ENCODE results near the gene NAB2. TPM values are rescaled to one million over a fixed set of nuclear protein-coding genes. Genes with fewer than 3 reads are reported as not detected.
A peak's percentile ranks its signal among the peaks of the same experiment; 100 is the strongest.

The NAB2 gene
- total RNA-seq, 1 donor from 2014 or later, result 38.1 TPM

DNA sequence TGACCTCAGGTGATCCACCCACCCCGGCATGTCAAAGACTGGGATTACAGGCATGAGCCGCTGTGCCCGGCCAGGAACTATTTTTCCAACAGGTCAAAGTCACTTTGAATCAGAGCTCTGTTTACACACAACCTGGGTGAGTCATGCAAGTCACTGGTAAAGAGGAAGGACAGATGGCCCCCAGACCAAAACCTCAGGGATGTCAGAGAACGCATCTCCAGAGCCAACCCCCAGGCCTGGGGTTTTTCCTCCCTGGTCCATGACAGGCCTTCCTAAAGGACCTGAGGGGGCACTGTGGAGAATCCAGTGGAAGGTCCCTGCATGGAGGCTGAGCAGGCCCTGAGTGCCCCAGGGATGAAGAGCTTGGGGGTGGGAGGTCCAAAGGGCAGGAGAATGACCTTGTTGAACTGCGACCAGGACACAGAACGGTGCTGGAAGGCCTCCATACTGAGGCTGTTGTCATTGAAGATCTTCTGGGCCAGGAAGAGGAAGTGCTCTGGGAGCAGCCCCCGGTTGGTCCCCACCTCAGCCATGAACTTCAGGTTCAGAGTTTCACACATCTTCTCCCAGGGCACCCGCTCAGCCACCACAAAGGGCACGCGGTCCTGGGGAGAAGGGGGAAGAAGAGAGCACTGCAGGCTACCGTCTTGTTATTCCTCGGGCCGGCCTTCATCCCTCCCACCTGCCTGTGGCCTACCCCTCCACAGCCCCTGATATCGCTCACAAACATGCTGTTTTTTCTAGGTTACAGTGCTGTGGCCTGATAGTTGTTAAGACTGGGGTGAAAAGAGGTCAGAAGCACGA is 13.2 kb downstream of the NAB2 start:
- Histone ChIP-seq H3K27ac (ENCODE audit: low read depth, low read length) (no peak overlapping the region), H3K27me3 (ENCODE audit: control insufficient read depth in 3 of 3, insufficient read depth in 3 of 3, low read length in 3 of 3) (no peaks in the 10 kb centered on the region), H3K9ac (ENCODE audit: low read depth in 1 of 3, low read length in 3 of 3) (no peak overlapping the region), H3K4me3 (ENCODE audit: low read length in 3 of 3) (no peak overlapping the region), H3K4me1 (ENCODE audit: control insufficient read depth in 3 of 3, insufficient read depth in 3 of 3, low read length in 3 of 3) (no peaks in the 10 kb centered on the region), H3K36me3 (ENCODE audit: control insufficient read depth in 3 of 3, insufficient read depth in 3 of 3, low read length in 3 of 3) (peaks cover 9 to 47% (median 16%) of the 10 kb centered on the region in 3 donors), H3K9me3 (ENCODE audit: control insufficient read depth in 3 of 3, low read length in 3 of 3) (no peaks in the 10 kb centered on the region)

GRCh38 chr12:57103856-57104255 is 14.9 kb downstream of the NAB2 start:
- no peaks in the 10 kb centered on the region for H3K27me3 ChIP-seq (ENCODE audit: control insufficient read depth in 3 of 3, insufficient read depth in 3 of 3, low read length in 3 of 3)
- no peaks in the 10 kb centered on the region for H3K9me3 ChIP-seq (ENCODE audit: control insufficient read depth in 3 of 3, low read length in 3 of 3)
- no peak overlapping the region for H3K27ac ChIP-seq (ENCODE audit: low read depth, low read length)
- peaks cover 0 to 3% (median 0%) of the 10 kb centered on the region in 3 donors for H3K4me1 ChIP-seq (ENCODE audit: control insufficient read depth in 3 of 3, insufficient read depth in 3 of 3, low read length in 3 of 3)
- no peak overlapping the region for H3K9ac ChIP-seq (ENCODE audit: low read depth in 1 of 3, low read length in 3 of 3)
- H3K36me3 ChIP-seq (ENCODE audit: control insufficient read depth in 3 of 3, insufficient read depth in 3 of 3, low read length in 3 of 3), result peaks cover 9 to 42% (median 12%) of the 10 kb centered on the region in 3 donors
- H3K4me3 ChIP-seq (ENCODE audit: low read length in 3 of 3), result no peak overlapping the region

- no peaks in the 10 kb centered on the region for H3K9me3 ChIP-seq (ENCODE audit: control insufficient read depth in 3 of 3, low read length in 3 of 3)
- H3K27me3 ChIP-seq (ENCODE audit: control insufficient read depth in 3 of 3, insufficient read depth in 3 of 3, low read length in 3 of 3), result no peaks in the 10 kb centered on the region
- H3K4me3 ChIP-seq (ENCODE audit: low read length in 3 of 3), result no peak overlapping the region
- peaks cover 9 to 37% (median 10%) of the 10 kb centered on the region in 3 donors for H3K36me3 ChIP-seq (ENCODE audit: control insufficient read depth in 3 of 3, insufficient read depth in 3 of 3, low read length in 3 of 3)
- peaks cover 0 to 3% (median 2%) of the 10 kb centered on the region in 3 donors for H3K4me1 ChIP-seq (ENCODE audit: control insufficient read depth in 3 of 3, insufficient read depth in 3 of 3, low read length in 3 of 3)
- no peak overlapping the region for H3K9ac ChIP-seq (ENCODE audit: low read depth in 1 of 3, low read length in 3 of 3)
- no peak overlapping the region for H3K27ac ChIP-seq (ENCODE audit: low read depth, low read length)
Observed at GRCh38 chr12:57104292-57104910, 15.5 kb downstream of the NAB2 start.

DNA sequence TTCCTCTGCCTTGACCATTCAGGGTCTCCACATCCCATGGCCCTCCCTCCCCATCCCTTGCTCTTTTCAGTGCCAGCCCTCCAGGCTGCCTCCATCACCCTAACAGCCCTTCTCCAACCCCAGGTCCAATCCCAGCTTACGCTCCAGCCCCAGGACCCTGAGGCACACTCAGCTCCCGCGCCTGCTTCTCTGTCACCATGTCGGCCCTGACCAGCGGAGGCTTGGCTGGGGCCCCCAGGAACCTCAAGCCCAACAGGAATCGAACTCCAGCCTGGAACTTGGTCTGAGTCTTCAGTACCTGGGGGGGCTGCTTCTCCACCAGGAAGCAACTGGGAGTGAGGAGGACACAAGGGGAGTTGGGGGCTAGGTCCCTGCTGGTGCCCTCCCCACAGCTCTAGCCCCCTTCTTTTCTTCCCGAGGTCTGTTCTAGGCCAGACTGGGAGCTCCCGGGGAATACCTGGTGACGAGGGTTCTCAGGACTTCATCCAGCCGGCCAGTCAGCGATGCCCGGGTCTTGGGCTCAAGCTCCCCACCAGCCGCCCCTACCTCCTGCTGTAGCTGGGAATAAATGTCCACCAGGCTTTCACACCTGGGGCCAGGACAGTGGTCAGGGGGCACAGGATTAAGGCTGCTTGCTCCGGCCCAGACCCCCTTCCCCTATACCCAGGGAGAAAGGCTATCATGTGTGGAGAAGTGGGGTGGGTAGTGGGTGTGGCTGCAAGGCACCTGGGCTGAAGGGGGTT is 16.3 kb downstream of the NAB2 start:
- Histone ChIP-seq H3K4me3 (ENCODE audit: low read length in 3 of 3) (no peak overlapping the region), H3K9ac (ENCODE audit: low read depth in 1 of 3, low read length in 3 of 3) (no peak overlapping the region), H3K4me1 (ENCODE audit: control insufficient read depth in 3 of 3, insufficient read depth in 3 of 3, low read length in 3 of 3) (peaks cover 4 to 10% (median 7%) of the 10 kb centered on the region in 3 donors), H3K27me3 (ENCODE audit: control insufficient read depth in 3 of 3, insufficient read depth in 3 of 3, low read length in 3 of 3) (no peaks in the 10 kb centered on the region), H3K27ac (ENCODE audit: low read depth, low read length) (no peak overlapping the region), H3K9me3 (ENCODE audit: control insufficient read depth in 3 of 3, low read length in 3 of 3) (no peaks in the 10 kb centered on the region), H3K36me3 (ENCODE audit: control insufficient read depth in 3 of 3, insufficient read depth in 3 of 3, low read length in 3 of 3) (peaks cover 6 to 30% (median 10%) of the 10 kb centered on the region in 3 donors)

DNA sequence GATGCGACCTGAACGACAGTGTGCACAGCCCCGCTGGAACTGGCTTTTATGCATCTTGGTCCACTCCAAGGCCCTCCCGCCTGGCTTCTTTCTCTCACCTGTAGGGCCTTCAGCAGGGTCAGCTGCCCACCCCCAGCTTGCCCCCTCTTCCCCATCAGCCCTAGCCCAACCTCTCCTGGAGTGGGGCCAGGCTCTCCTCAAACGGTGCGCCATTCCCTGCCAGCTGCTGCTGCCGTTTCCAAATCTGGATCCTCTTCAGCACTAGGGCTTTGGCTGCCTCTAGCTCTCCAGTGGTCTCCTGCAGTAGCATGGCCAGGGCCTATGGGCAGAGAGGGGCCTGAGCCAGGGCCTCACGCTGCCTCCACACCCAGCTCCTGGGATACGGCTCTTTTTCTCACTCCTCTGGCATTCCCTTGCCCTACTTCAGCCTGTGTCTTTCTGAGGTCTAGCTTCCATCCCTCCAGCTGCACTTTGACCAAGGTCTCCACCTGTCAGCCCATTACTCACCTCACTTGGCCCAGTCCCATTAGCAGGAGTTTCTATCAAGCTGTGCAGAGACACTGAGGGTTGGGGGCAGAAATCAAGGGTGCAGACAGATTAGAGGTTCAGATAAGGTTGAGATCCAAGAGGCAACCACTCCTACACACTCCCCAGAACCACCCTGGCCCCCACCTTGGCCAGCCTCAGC is 17.3 kb downstream of the NAB2 start:
- no peak overlapping the region for H3K9ac ChIP-seq (ENCODE audit: low read depth in 1 of 3, low read length in 3 of 3)
- no peak overlapping the region for H3K27ac ChIP-seq (ENCODE audit: low read depth, low read length)
- H3K4me1 ChIP-seq (ENCODE audit: control insufficient read depth in 3 of 3, insufficient read depth in 3 of 3, low read length in 3 of 3), result peaks cover 8 to 11% (median 10%) of the 10 kb centered on the region in 3 donors
- H3K36me3 ChIP-seq (ENCODE audit: control insufficient read depth in 3 of 3, insufficient read depth in 3 of 3, low read length in 3 of 3), result peaks cover 5 to 30% (median 10%) of the 10 kb centered on the region in 3 donors
- H3K4me3 ChIP-seq (ENCODE audit: low read length in 3 of 3), result no peak overlapping the region
- H3K9me3 ChIP-seq (ENCODE audit: control insufficient read depth in 3 of 3, low read length in 3 of 3), result no peaks in the 10 kb centered on the region
- H3K27me3 ChIP-seq (ENCODE audit: control insufficient read depth in 3 of 3, insufficient read depth in 3 of 3, low read length in 3 of 3), result no peaks in the 10 kb centered on the region

- Histone ChIP-seq H3K36me3 (ENCODE audit: control insufficient read depth in 3 of 3, insufficient read depth in 3 of 3, low read length in 3 of 3) (peaks cover 3 to 25% (median 10%) of the 10 kb centered on the region in 3 donors), H3K9me3 (ENCODE audit: control insufficient read depth in 3 of 3, low read length in 3 of 3) (no peaks in the 10 kb centered on the region), H3K27me3 (ENCODE audit: control insufficient read depth in 3 of 3, insufficient read depth in 3 of 3, low read length in 3 of 3) (no peaks in the 10 kb centered on the region), H3K9ac (ENCODE audit: low read depth in 1 of 3, low read length in 3 of 3) (no peak overlapping the region), H3K4me3 (ENCODE audit: low read length in 3 of 3) (no peak overlapping the region), H3K27ac (ENCODE audit: low read depth, low read length) (no peak overlapping the region), H3K4me1 (ENCODE audit: control insufficient read depth in 3 of 3, insufficient read depth in 3 of 3, low read length in 3 of 3) (peaks cover 20 to 25% (median 23%) of the 10 kb centered on the region in 3 donors)
Observed at GRCh38 chr12:57107456-57108155, 18.7 kb downstream of the NAB2 start.

GRCh38 chr12:57109207-57110103 is 20.5 kb downstream of the NAB2 start:
- no peaks in the 10 kb centered on the region for H3K9me3 ChIP-seq (ENCODE audit: control insufficient read depth in 3 of 3, low read length in 3 of 3)
- peak overlapping the region; percentile 98 for H3K27ac ChIP-seq (ENCODE audit: low read depth, low read length)
- H3K9ac ChIP-seq (ENCODE audit: low read depth in 1 of 3, low read length in 3 of 3), result peak overlapping the region in 2 of 3 donors; percentile 81 to 83
- peaks cover 22 to 30% (median 25%) of the 10 kb centered on the region in 3 donors for H3K4me1 ChIP-seq (ENCODE audit: control insufficient read depth in 3 of 3, insufficient read depth in 3 of 3, low read length in 3 of 3)
- peaks cover 3 to 17% (median 10%) of the 10 kb centered on the region in 3 donors for H3K36me3 ChIP-seq (ENCODE audit: control insufficient read depth in 3 of 3, insufficient read depth in 3 of 3, low read length in 3 of 3)
- H3K27me3 ChIP-seq (ENCODE audit: control insufficient read depth in 3 of 3, insufficient read depth in 3 of 3, low read length in 3 of 3), result no peaks in the 10 kb centered on the region
- peak overlapping the region; percentile 73 to 87 (median 78) for H3K4me3 ChIP-seq (ENCODE audit: low read length in 3 of 3)

- no peaks in the 10 kb centered on the region for H3K9me3 ChIP-seq (ENCODE audit: control insufficient read depth in 3 of 3, low read length in 3 of 3)
- H3K27me3 ChIP-seq (ENCODE audit: control insufficient read depth in 3 of 3, insufficient read depth in 3 of 3, low read length in 3 of 3), result no peaks in the 10 kb centered on the region
- peak overlapping the region; percentile 98 for H3K27ac ChIP-seq (ENCODE audit: low read depth, low read length)
- H3K4me3 ChIP-seq (ENCODE audit: low read length in 3 of 3), result peak overlapping the region; percentile 73 to 87 (median 78)
- peaks cover 22 to 30% (median 25%) of the 10 kb centered on the region in 3 donors for H3K4me1 ChIP-seq (ENCODE audit: control insufficient read depth in 3 of 3, insufficient read depth in 3 of 3, low read length in 3 of 3)
- peaks cover 3 to 15% (median 8%) of the 10 kb centered on the region in 3 donors for H3K36me3 ChIP-seq (ENCODE audit: control insufficient read depth in 3 of 3, insufficient read depth in 3 of 3, low read length in 3 of 3)
- peak overlapping the region; percentile 81 to 88 (median 83) for H3K9ac ChIP-seq (ENCODE audit: low read depth in 1 of 3, low read length in 3 of 3)
Observed at GRCh38 chr12:57110104-57111030, 21.5 kb downstream of the NAB2 start.
